Jurkat, Clone E6-1 (cell line): ENCODE results near the gene PGM1. TPM values are rescaled to one million over a fixed set of nuclear protein-coding genes. Genes with fewer than 3 reads are reported as not detected.
"Not testable (repeated sequence)": the region's sequence is repeated elsewhere in the genome, so short reads cannot be mapped to it uniquely, and the experiment has no call there.

Experiments used
- DNase-seq: peaks from one replicate; pipeline ENCODE4 v3.0.0-alpha.2; 2011; ENCODE audit warnings: low read depth, low spot score
- H3K4me3 ChIP-seq: 2 replicates; pipeline ENCODE4 v1.5.1; 2011; ENCODE audit warnings: mild to moderate bottlenecking, low read length, control low read depth, moderate library complexity
- polyA plus RNA-seq: library from polyadenylated mRNA; unstranded; fragments of >200 nt; gene quantifications from one replicate; pipeline ENCODE4 v1.2.1, GENCODE V29; 2012; ENCODE audit warnings: missing spikeins; ENCODE audit not compliant: insufficient read length, insufficient read depth

PGM1 gene
- 54.0 TPM for polyA plus RNA-seq

DNA sequence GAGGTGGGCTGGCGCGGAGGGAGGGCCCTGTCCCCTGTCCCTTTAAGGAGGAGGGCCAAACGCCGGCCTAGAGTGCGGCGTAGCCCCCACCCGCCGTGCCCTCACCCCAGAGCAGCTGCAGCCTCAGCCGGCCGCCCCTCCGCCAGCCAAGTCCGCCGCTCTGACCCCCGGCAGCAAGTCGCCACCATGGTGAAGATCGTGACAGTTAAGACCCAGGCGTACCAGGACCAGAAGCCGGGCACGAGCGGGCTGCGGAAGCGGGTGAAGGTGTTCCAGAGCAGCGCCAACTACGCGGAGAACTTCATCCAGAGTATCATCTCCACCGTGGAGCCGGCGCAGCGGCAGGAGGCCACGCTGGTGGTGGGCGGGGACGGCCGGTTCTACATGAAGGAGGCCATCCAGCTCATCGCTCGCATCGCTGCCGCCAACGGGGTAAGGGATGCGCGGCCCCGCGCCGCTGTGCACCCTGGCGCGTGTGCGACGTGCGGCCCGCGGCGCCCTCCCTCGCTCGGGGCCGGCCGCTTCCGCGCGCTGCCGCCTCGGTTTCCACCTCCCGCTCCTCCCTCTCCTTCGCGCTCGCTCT lies at the start of gene PGM1:
PGM1 (plus strand) TSS at position 109 of the 583 bp plus-strand sequence; CDS start at position 187, 78 bp downstream.
- H3K4me3 ChIP-seq, result peak within 1 kb of the TSS; percentile 79
- peak; percentile 54 for DNase-seq

GRCh38 chr1:63545780-63546179 lies 47.4 kb upstream of the PGM1 start:
- no peak for DNase-seq
- H3K4me3 ChIP-seq, result no peak overlapping the region

- DNase-seq, result no peak
- H3K4me3 ChIP-seq, result no peak overlapping the region
Measured at GRCh38 chr1:63547621-63548294, 45.5 kb upstream of the PGM1 start.

GRCh38 chr1:63548303-63548702 lies 44.9 kb upstream of the PGM1 start:
- H3K4me3 ChIP-seq, result no peak overlapping the region
- DNase-seq, result no peak

- H3K4me3 ChIP-seq, result no peak overlapping the region
- DNase-seq, result no peak
Measured at GRCh38 chr1:63548877-63549276, 44.3 kb upstream of the PGM1 start.

DNA sequence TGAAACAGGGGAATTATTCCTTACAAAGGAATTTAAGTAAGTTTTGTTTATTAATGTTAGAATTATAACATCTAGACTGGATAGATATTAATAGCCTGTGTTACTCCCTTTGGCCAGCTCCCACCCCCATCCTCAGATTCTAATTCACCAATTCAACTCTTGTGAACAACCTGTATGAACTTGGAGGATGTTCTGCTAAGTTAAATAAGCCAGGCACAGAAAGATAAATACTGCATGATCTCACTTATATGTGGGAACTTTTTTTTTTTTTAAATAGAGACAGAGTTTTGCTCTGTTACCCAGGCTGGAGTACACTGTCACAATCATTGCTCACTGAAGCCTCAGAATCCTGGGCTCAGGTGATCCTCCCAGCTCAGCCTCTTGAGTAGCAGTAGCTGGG lies 37.7 kb upstream of the PGM1 start:
- DNase-seq, result no peak
- no peak overlapping the region for H3K4me3 ChIP-seq

GRCh38 chr1:63557365-63557987 lies 35.7 kb upstream of the PGM1 start:
- H3K4me3 ChIP-seq, result no peak overlapping the region
- peak; percentile 20 for DNase-seq

DNA sequence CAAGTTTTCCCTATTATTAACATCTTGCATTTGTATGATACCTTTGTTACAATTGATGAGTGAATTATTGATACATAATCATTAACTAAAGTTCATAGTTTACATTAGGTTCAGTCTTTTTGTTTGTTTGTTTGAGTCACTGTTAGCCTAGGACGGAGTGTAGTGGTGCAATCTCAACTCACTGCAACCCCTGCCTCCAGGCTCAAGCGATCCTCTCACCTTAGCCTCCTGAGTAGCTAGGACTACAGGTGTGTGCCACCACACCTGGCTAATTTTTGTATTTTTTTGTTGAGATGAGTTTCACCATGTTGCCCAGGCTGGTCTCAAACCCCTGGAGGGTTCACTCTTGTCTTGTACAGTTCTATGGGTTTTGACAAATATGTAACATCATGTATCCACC lies 33.9 kb upstream of the PGM1 start:
- DNase-seq, result no peak
- H3K4me3 ChIP-seq, result no peak overlapping the region

DNA sequence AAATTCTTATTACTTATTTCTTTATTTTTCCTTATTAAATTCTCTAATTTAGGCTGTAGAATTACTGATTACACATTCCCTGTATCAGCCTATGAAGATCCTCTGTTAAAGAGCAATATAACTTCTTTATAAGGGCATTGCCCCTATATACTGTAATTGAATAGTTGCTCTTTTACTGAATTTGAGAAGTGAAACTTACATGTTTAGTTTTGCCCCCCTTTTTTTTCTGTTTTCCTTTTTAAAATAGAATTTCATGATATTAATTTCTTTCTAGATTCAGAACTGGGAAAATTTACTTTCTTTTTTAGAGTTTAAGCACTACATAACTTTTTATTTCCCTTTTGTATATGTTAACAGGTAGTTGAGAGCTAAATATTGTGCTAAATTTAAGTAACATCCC lies 29.5 kb upstream of the PGM1 start:
- no peak overlapping the region for H3K4me3 ChIP-seq
- DNase-seq, result no peak

GRCh38 chr1:63569068-63569467 lies 24.1 kb upstream of the PGM1 start:
- H3K4me3 ChIP-seq, result no peak overlapping the region
- DNase-seq, result no peak

DNA sequence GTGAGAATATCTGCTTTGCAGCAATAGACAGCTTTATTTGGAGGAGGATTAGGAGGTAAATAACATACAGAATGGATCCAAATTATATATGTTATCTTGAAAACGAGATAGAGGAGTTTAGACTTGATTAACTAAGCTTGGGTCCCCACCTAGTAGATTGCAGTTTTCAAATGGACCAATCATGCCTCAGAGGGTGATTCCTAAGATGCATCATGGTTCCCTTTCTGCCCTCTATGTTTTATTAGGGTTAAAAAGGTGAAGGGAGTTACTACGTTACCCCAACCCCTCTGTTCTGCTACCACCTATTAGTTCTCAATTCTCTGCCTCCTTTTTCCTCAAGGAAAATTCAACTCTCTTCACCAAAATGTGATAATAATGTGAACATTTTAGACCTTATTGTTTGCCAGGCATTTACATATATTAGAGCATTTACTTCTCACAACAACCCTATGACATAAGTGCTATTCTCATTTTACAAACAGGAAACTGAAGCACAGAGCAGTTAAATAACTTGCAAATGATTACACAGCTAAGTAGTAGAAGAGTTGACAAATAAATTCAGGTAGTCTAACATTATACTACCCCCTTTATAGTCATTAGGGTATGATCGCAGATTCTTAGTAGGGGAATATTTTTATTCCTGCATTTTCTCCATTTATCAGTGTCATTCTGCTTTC lies 23.4 kb upstream of the PGM1 start:
- H3K4me3 ChIP-seq, result no peak overlapping the region
- no peak for DNase-seq

GRCh38 chr1:63572686-63573085 lies 20.5 kb upstream of the PGM1 start:
- not testable (repeated sequence) for DNase-seq, H3K4me3 ChIP-seq

- DNase-seq, H3K4me3 ChIP-seq: not testable (repeated sequence)
Measured at GRCh38 chr1:63574203-63574796, 18.9 kb upstream of the PGM1 start.

DNA sequence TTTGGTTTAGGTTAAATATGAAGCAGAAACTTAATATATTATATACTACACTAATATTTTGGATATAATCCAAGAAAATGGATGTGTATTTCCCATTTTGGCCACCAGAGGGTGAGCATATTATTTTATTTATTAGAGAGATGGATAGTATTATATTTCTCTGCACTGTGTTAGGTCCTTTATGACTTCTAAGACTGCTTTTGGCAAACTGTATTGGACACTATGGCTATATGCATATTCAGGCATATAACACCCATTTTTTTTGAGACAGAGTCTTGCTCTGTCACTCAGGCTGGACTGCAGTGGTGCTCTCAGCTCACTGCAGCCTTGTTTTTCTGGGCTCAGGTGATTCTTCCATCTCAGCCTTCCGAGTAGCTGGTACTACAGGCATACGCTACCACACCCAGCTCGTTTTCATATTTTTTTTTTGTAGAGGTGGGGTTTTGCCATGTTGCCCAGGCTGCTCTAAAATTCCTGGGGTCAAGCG lies 17.8 kb upstream of the PGM1 start:
- H3K4me3 ChIP-seq, result no peak overlapping the region
- no peak for DNase-seq

DNA sequence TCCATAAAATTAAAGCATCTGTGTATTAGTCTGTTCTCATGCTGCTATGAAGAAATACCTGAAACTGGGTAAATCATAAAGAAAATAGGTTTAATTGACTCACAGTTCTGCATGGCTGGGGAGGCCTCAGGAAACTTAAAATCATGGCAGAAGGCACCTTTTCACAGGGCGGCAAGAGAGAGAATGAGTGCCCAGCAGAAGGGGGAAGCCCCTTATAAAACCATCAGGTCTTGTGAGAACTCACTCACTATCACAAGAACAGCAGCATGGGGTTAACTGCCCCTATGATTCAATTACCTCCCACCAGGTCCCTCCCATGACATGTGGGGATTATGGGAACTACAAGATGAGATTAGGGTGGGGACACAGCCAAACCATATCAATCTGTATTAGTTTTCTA lies 6.9 kb upstream of the PGM1 start:
- not testable (repeated sequence) for H3K4me3 ChIP-seq, DNase-seq

DNA sequence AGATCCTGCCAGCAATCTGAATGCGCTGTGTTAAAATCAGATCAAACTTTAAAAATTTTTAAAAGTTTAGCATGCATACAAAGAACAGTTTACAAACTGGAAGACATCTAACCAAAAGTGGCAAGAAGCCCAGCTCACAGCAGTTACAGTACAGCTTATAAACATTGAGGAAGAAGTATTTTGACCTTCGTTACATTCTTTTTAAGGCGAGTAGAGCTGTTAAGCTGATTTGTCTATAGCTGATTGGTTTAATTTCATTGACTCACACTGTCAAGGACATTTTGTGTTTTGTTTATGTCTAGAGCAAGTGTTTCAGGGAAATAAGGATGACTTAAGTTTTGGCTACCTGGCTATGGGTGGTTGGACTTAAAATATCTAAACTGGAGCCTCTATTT lies 3.0 kb upstream of the PGM1 start:
- no peak overlapping the region for H3K4me3 ChIP-seq
- DNase-seq, result no peak

DNA sequence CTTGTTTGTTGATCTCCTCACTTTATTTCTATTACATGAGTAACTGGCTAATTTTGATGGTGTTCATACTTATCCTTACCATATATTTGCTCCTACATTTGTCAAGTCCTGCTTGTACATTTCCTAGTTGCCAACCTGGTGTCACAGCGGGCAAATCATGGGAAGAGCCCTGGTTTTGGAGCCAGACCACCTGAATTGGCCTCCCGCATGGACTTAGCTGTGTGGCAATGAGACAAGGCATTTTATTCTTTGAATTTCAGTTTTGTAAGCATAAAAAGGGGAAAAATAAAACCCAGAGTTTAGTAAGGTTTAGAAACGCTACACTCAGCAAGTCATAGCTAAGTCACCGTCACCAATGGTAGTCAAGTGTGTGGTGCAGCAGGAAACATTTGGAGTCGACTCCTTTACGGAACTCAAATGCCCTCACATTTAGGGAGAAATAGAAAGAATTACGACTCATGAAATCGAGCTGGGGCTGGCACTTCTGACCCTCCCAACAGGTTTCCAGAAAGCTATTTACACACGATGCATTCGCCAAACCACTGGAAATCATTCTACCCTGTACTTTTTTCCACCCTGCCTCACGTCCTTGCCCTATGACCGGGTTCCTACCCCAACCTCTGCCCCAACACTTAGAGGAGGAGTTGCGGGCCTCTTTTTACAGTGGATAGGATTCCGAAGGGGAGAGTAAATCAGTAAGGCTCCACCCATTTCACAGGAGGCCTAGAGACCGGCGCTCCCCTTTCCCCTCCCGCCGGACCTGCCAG lies 492 bp upstream of the PGM1 start:
- peak overlapping the region; percentile 79 for H3K4me3 ChIP-seq
- DNase-seq, result peak; percentile 9

- peak overlapping the region; percentile 79 for H3K4me3 ChIP-seq
- DNase-seq, result peak; percentile 58
Measured at GRCh38 chr1:63593886-63594605, 835 bp downstream of the PGM1 start.
